Breast epithelium (tissue), 3 donors: ENCODE data around the gene RALGPS2.

Source experiments
- POLR2A ChIP-seq: fragments of 450-650 bp; IDR thresholded peaks from one replicate; pipeline ENCODE4 v1.6.1; 2016; ENCODE audit warnings: antibody characterized with exemption, mild to moderate bottlenecking, moderate library complexity
- TF ChIP-seq, protein P1 (sequence below), 3 donors: fragments of 450-650 bp; IDR thresholded peaks; one replicate each; pipeline ENCODE4 v1.5.1; 2016 to 2017; ENCODE audit warnings: antibody characterized with exemption in 3 of 3, mild to moderate bottlenecking in 3 of 3, moderate library complexity in 3 of 3

DNA sequence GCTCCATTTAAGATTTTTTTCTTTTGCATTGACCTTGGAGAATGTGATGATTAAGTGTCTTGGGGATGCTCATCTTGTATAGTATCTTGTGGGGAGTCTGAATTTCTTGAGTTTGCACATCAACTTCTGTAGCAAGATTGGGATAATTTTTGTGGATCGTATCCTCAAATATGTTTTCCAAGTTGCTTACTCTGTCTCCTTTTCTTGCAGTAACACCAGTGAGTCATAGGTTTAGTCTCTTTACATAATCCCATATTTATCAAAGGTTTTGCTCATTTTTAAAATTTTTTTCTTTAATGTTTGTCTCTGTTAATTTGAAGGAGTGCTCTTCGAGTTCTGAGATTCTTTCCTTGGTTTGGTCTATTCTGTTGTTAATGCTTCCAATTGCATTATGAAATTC, 187.6 kb downstream of the RALGPS2 start:
- TF ChIP-seq, protein P1, sequence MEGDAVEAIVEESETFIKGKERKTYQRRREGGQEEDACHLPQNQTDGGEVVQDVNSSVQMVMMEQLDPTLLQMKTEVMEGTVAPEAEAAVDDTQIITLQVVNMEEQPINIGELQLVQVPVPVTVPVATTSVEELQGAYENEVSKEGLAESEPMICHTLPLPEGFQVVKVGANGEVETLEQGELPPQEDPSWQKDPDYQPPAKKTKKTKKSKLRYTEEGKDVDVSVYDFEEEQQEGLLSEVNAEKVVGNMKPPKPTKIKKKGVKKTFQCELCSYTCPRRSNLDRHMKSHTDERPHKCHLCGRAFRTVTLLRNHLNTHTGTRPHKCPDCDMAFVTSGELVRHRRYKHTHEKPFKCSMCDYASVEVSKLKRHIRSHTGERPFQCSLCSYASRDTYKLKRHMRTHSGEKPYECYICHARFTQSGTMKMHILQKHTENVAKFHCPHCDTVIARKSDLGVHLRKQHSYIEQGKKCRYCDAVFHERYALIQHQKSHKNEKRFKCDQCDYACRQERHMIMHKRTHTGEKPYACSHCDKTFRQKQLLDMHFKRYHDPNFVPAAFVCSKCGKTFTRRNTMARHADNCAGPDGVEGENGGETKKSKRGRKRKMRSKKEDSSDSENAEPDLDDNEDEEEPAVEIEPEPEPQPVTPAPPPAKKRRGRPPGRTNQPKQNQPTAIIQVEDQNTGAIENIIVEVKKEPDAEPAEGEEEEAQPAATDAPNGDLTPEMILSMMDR (IDR thresholded peaks at IDR 0.05): no peak
- no peak for TF ChIP-seq POLR2A
